ENCODE measurements around the gene ZKSCAN3.
"Not testable (repeated sequence)": the region's sequence is repeated elsewhere in the genome, so short reads cannot be mapped to it uniquely, and the experiment has no call there.

The ZKSCAN3 gene

DNA sequence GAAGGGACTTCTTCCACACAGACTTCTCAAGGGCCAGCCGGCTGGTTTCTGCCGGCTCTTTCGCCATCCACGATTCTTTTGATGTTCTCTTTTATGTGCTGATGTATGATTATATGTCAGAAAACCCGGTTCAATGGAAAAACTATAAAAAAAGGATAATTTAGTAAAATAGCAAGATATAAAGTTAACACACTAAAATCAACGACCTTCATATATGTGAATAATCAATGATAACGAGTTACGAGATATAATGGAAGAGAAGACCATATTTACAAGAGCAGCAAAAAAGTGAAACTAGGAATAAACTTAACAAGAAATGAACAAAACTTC is 50.3 kb downstream of the ZKSCAN3 start:
- TF ChIP-seq, protein P1, sequence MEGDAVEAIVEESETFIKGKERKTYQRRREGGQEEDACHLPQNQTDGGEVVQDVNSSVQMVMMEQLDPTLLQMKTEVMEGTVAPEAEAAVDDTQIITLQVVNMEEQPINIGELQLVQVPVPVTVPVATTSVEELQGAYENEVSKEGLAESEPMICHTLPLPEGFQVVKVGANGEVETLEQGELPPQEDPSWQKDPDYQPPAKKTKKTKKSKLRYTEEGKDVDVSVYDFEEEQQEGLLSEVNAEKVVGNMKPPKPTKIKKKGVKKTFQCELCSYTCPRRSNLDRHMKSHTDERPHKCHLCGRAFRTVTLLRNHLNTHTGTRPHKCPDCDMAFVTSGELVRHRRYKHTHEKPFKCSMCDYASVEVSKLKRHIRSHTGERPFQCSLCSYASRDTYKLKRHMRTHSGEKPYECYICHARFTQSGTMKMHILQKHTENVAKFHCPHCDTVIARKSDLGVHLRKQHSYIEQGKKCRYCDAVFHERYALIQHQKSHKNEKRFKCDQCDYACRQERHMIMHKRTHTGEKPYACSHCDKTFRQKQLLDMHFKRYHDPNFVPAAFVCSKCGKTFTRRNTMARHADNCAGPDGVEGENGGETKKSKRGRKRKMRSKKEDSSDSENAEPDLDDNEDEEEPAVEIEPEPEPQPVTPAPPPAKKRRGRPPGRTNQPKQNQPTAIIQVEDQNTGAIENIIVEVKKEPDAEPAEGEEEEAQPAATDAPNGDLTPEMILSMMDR (IDR thresholded peaks at IDR 0.05; ENCODE audit: extremely low read depth, missing control alignments): no peak
- no peak for DNase-seq (ENCODE audit: low spot score)

DNA sequence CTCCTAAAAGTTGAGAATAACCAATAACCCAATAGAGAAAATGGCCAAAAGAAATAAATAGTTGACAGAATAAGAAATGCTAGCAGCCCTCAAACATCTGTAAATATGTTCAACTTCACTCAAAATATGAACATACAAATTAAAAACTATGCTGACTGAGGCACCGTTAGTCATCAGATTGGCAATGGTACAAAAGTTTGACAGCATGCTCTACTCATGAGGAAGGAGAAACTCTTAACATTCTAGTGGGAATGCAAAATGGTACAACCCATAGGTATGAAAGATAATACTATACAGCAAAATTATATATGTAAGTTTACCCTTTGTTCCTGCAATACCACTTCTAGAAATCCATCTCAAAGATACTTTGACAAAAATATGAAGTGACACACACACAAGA is 51.4 kb downstream of the ZKSCAN3 start:
- TF ChIP-seq, protein P1 (IDR thresholded peaks at IDR 0.05; ENCODE audit: extremely low read depth, missing control alignments): no peak
- no peak for DNase-seq (ENCODE audit: low spot score)

DNA sequence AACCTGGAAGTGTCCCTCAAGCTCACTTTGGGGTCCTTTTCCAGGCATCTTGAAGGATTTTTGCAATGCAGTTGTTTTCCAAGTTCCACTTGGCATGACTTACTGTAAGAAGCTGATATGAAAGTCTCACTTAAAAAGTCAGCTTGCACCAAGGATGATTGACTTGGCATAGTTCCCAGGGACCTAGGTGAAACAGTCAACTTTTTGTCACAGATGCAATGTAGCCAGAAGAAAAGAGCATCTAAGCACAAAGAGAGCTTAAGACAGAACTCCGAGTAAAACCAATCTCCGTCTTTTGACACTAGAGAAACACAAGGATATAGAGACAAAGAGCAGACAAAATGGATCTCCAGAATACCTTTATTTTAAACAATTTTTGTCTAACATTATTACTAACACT is 52.5 kb downstream of the ZKSCAN3 start:
- no peak for DNase-seq (ENCODE audit: low spot score)
- TF ChIP-seq, protein P1 (IDR thresholded peaks at IDR 0.05; ENCODE audit: extremely low read depth, missing control alignments): no peak

DNA sequence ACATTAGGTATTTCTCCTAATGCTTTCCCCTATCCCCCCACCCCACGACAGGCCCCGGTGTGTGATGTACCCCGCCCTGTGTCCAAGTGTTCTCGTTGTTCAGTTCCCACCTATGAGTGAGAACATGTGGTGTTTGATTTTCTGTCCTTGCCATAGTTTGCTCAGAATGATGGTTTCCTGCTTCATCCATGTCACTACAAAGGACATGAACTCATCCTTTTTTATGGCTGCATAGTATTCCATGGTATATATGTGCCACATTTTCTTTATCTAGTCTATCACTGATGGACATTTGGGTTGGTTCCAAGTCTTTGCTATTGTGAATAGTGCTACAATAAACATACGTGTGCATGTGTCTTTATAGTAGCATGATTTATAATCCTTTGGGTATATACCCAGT is 54.2 kb downstream of the ZKSCAN3 start:
- not testable (repeated sequence) for DNase-seq (ENCODE audit: low spot score)

DNA sequence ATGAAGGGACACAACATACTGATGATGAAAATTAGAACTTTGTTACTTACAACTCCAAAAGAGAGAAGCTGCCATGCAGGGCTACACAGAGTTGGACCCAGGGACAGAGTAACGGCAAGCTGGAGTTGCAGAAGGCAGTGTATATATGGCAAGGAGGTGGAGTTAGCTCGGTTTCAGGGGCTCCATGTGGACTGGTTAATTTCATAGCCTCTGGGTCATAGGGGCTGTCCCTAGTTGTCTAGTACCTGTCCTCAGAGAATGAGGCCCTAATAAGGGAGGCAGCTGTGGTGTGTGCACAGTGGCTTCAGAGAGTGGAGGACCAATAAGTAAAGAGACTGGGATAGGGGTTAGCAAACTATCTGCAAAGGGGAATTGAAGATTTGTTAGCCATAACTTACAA is 57.7 kb downstream of the ZKSCAN3 start:
- TF ChIP-seq, protein P1 (IDR thresholded peaks at IDR 0.05; ENCODE audit: extremely low read depth, missing control alignments): no peak
- no peak for DNase-seq (ENCODE audit: low spot score)

DNA sequence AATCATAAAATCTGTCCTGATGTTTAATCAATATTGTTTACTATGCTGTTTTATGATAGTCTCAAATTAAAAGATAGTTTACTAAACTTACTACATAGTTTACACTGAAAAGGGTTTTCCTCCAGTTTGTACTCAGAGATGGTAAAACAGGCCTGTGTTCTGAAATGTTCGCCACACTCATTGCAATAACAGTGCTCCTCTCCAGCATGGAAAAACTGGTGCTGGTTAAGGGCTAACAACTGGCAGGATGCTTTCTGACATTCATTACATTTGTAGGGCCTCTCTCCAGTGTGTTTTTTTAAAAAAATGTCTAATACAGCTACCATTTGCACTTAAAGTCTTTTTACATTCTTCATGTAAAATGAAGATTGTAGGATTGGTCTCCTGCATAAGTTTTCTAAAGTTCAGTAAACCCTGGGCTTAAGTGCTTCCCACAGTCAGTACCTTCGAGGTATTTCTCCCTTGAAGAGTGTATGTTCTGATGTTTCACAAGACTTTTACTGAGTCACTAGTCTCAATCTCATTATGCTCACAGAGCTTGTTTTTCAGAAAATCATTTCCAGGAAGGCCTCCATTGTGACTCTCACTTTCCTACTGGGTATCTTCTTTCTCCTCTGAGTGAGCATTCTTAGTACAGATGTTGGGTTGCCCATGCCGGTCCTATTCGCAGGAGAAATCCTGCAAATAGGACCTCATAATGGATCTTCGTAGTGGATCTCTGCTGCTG is 58.5 kb downstream of the ZKSCAN3 start:
- no peak for DNase-seq (ENCODE audit: low spot score)
- TF ChIP-seq, protein P1 (IDR thresholded peaks at IDR 0.05; ENCODE audit: extremely low read depth, missing control alignments): no peak

DNA sequence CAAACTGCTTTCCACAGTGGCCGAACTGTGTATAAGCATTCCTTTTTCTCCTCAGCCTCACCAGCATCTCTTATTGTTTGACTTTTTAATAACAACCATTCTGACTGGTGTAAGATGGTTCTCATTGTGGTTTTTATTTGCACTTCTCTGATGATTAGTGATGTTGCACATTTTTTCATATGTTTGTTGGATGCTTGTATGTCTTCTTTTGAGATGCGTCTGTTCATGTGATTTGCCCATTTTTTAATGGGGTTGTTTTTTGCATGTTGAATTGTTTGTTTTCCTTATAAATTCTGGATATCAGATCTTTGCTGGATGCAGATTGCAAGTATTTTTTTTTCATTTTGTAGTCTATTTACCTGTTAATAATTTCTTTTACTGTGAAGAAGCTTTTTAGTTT is 61.0 kb downstream of the ZKSCAN3 start:
- DNase-seq (ENCODE audit: low spot score): no peak
- TF ChIP-seq, protein P1 (IDR thresholded peaks at IDR 0.05; ENCODE audit: extremely low read depth, missing control alignments): no peak

DNA sequence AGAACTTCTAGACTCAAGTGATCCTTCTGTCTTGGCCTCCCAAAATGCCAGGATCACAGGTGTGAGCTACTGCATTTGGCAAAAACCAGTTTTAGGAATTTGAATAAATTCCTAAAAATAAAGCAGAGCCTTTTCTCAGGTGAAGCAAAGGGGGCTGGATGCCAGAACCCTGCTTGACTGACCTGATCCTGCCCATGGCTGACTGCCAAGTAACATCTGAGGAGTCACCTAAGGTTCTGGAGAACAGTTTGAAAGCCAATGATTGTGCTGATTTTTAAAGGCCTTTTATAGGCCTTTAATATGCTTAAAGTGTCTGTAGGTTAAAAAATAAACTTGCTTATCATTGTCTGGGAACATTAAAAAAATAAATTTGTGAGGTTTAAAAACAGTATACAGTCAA is 63.9 kb downstream of the ZKSCAN3 start:
- TF ChIP-seq, protein P1 (IDR thresholded peaks at IDR 0.05; ENCODE audit: extremely low read depth, missing control alignments): no peak
- no peak for DNase-seq (ENCODE audit: low spot score)
